ENCODE measurements around the gene TSR1. TPM values are rescaled to one million over a fixed set of nuclear protein-coding genes. Genes with fewer than 3 reads are reported as not detected.

The TSR1 gene
- total RNA-seq, 4 donors from 2014 or later: 31.6 to 124 (median 40.8) TPM

DNA sequence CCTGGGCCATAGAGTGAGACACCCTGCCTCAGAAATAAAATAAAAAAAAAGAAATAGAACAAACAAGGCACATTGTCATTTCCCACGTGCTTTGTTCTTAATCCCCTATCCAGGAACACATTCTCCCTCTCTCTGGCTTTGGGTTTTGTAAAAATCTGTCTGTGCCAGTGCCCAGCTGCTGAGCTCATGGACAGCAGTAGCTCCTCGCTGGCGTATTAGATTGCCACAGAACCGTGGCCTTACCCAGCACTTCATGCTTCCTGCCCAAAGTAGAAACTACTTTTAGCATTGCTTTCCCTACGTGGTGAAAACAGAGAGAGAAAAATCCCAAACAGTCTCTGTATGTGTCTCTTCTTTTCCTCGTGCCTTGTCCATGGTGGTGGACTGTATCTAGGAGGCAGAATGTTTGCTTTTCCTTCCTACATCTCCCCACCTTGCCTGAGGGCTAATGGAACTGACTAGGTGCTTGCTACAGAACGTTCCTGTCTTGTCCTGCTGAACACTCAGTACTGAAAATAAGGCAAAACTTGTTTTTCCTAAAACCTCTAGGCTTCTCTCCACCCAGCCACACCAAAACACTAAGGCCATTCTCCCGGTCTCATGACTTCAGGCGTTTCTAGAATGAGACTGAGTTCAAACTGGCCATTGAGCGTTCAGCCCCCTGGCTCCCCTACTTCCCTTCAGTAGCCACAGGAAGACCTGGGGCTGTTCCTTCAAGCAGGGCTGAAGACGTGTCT is 38.5 kb upstream of the TSR1 start:
- TF ChIP-seq, protein P1, sequence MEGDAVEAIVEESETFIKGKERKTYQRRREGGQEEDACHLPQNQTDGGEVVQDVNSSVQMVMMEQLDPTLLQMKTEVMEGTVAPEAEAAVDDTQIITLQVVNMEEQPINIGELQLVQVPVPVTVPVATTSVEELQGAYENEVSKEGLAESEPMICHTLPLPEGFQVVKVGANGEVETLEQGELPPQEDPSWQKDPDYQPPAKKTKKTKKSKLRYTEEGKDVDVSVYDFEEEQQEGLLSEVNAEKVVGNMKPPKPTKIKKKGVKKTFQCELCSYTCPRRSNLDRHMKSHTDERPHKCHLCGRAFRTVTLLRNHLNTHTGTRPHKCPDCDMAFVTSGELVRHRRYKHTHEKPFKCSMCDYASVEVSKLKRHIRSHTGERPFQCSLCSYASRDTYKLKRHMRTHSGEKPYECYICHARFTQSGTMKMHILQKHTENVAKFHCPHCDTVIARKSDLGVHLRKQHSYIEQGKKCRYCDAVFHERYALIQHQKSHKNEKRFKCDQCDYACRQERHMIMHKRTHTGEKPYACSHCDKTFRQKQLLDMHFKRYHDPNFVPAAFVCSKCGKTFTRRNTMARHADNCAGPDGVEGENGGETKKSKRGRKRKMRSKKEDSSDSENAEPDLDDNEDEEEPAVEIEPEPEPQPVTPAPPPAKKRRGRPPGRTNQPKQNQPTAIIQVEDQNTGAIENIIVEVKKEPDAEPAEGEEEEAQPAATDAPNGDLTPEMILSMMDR (IDR thresholded peaks at IDR 0.05): no peak
- DNase-seq (ENCODE audit: low spot score): no peak
- no peak for ATAC-seq (ENCODE audit: low FRiP score)

DNA sequence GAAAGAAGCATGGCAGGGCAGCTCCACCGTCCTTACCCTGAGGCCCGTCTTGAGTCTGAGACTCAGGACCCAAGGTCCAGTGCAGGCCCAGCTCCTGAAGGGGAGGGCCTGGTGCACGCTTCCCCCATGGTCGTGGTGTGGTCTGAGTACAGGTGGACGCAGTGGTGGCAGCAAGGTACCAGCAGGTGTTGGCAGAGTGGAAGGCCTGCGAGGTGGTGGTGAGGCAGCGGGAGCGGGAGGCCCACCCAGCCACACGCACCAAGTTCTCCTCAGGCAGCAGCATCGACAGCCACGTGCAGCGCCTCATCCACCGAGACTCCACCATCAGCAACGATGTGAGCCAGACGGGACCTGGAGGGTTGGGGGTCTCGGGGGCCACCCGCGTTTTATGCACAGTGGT is 36.9 kb upstream of the TSR1 start:
- TF ChIP-seq, protein P1 (IDR thresholded peaks at IDR 0.05): no peak
- ATAC-seq (ENCODE audit: low FRiP score): no peak
- DNase-seq (ENCODE audit: low spot score): no peak

DNA sequence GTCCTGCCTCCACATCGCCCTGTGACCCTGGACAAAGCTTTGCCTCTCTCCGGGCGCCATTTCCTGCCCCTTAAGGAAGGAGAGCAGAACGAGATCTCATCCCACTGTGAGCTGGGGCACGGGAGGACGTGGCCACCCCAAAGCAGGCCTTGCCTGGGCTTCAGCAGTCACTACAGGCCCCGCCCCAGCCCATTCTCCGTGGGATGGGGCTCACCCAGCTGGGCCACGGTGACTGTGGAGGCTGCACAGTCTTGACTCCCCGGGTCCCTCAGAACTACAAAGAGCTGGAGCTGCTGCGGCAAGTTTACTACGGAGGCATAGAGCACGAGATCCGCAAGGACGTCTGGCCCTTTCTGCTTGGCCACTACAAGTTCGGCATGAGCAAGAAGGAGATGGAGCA is 36.4 kb upstream of the TSR1 start:
- ATAC-seq (ENCODE audit: low FRiP score): no peak
- DNase-seq (ENCODE audit: low spot score): no peak

DNA sequence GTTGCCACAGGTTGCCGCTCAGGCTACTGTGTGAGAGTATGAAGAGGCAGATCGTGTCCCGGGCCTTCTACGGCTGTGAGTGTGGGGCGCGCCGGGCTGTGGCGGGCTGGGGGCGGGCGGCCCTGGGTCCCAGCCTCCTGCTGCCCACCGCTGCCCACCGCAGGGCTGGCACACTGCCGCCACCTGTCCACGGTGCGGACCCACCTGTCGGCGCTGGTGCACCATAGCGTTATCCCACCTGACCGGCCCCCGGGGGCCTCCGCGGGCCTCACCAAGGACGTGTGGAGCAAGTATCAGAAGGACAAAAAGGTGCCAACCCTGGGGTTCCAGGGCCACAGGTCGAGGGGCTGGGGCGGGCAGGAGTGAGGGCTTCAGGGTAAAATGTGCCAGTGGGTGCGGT is 35.9 kb upstream of the TSR1 start:
- DNase-seq (ENCODE audit: low spot score) (no peak), ATAC-seq (ENCODE audit: low FRiP score) (no peak)
- TF ChIP-seq, protein P1 (IDR thresholded peaks at IDR 0.05): no peak

More for the DNA sequence above, 36.4 kb upstream of the TSR1 start:
- TF ChIP-seq, protein P1 (IDR thresholded peaks at IDR 0.05): no peak

DNA sequence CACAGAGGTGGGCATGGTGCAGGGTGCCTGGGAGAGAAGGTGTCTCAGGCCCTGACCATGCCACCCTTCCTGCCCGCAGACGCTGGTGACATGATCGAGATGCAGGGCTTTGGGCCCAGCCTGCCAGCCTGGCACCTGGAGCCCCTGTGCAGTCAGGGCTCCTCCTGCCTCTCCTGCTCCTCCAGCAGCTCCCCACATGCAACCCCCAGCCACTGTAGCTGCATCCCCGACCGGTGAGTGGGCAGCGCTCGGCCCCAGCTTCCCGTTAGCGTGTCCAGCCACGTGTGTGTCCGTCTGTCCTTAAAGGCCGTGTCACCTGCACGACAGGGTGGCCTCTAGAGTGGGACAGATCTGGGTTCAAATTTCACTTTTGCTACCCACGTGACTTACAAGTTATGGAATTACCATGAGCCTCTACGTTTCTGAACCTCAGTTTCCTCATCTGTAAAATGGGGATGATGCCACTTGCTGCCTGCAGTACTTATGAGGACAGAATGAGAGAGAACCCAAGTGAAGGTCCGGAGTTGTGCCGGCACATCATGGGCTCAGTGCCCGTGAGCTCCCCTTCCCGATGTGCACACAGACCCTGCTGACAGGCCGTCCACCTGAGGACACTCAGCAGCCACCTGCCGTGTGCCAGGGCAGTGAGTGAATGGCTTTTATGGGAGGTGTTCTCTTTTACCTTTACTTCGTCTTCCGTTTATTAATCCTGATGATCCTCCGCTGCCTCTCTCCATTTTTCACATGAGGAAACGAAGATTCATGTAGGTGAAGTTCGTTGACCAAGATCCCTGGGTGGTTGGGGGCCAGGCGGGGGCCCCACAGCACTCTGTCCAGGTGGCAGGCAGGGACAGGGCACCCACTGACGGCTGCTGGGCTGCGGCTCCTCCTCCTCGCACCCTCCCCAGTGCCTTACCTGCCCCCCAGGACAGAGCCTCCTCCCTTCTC is 35.2 kb upstream of the TSR1 start:
- ATAC-seq (ENCODE audit: low FRiP score) (no peak), DNase-seq (ENCODE audit: low spot score) (no peak)
- TF ChIP-seq, protein P1 (IDR thresholded peaks at IDR 0.05): no peak

DNA sequence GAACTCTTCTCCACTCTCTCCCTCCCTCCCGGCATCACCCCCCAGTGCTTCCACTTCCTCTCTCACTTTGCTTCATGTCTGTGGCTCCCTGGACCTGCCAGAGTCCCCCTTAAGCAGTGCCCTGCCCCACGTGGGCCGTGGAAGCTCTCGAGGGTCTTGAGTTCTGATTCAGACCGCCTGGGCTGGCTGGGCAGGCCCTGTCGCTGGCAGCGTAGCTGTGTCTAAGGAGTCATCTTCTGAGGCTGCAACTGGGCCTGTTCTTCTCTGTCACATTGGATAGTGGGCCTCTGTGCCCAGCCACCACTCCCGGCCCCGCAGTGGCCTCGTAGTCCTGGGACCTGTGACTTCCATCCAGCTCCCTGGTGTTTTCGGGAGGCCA is 33.9 kb upstream of the TSR1 start:
- ATAC-seq (ENCODE audit: low FRiP score): no peak
- DNase-seq (ENCODE audit: low spot score): no peak
- TF ChIP-seq, protein P1 (IDR thresholded peaks at IDR 0.05): no peak
